HFFc6 (cell line): Measurements from ENCODE around the gene WWC1. TPM values are rescaled to one million over a fixed set of nuclear protein-coding genes. Genes with fewer than 3 reads are reported as not detected.

Experiments used
- DNase-seq: peaks from one replicate; pipeline ENCODE4 v3.0.0-alpha.2; 2018
- H3K27ac Mint-ChIP-seq: 2 replicates; pipeline ENCODE4 v1.8.0; 2020; ENCODE audit warnings: mild to moderate bottlenecking, mixed read lengths
- H3K27me3 Mint-ChIP-seq: 2 replicates; pipeline ENCODE4 v1.8.0; 2021; ENCODE audit warnings: mild to moderate bottlenecking, moderate library complexity, mixed read lengths; ENCODE audit not compliant: insufficient read depth
- H3K36me3 Mint-ChIP-seq: 2 replicates; pipeline ENCODE4 v1.8.0; 2021; ENCODE audit warnings: low read depth, mixed read lengths
- H3K4me1 Mint-ChIP-seq: 2 replicates; pipeline ENCODE4 v1.8.0; 2020; ENCODE audit warnings: low read depth, mixed read lengths
- H3K4me3 Mint-ChIP-seq: 2 replicates; pipeline ENCODE4 v1.8.0; 2020; ENCODE audit warnings: mild to moderate bottlenecking, moderate library complexity, mixed read lengths
- H3K9me3 Mint-ChIP-seq: 2 replicates; pipeline ENCODE4 v1.8.0; 2020; ENCODE audit warnings: mild to moderate bottlenecking, mixed read lengths
- total RNA-seq, 6 experiments: library from RNA; stranded (reverse); fragmentation: NEBNext Ultra II Directional; extraction: Animal tissue kit (Norgen Biotek cat#: 25700); gene quantifications; 2 replicates in 1 of 6; 3 replicates in 5 of 6; pipeline ENCODE4 v1.2.3, GENCODE V29; 2021
- TF ChIP-seq, protein P1 (sequence below): fragments of 200-600 bp; sonication (generic); IDR thresholded peaks from 2 replicates; pipeline ENCODE4 v1.5.0; 2021; ENCODE audit warnings: antibody characterized with exemption, mild to moderate bottlenecking

WWC1 gene
- total RNA-seq, 6 experiments from 2014 or later, result 3.3 to 8.4 (median 7.2) TPM

GRCh38 chr5:168464214-168464613 is 172.8 kb downstream of the WWC1 start:
- no peak overlapping the region for H3K27ac Mint-ChIP-seq
- TF ChIP-seq, protein P1, sequence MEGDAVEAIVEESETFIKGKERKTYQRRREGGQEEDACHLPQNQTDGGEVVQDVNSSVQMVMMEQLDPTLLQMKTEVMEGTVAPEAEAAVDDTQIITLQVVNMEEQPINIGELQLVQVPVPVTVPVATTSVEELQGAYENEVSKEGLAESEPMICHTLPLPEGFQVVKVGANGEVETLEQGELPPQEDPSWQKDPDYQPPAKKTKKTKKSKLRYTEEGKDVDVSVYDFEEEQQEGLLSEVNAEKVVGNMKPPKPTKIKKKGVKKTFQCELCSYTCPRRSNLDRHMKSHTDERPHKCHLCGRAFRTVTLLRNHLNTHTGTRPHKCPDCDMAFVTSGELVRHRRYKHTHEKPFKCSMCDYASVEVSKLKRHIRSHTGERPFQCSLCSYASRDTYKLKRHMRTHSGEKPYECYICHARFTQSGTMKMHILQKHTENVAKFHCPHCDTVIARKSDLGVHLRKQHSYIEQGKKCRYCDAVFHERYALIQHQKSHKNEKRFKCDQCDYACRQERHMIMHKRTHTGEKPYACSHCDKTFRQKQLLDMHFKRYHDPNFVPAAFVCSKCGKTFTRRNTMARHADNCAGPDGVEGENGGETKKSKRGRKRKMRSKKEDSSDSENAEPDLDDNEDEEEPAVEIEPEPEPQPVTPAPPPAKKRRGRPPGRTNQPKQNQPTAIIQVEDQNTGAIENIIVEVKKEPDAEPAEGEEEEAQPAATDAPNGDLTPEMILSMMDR, result no peak
- H3K4me1 Mint-ChIP-seq, result peaks cover 12% of the 10 kb centered on the region
- no peak for DNase-seq
- no peak overlapping the region for H3K4me3 Mint-ChIP-seq
- H3K27me3 Mint-ChIP-seq, result no peaks in the 10 kb centered on the region
- H3K36me3 Mint-ChIP-seq, result no peaks in the 10 kb centered on the region
- H3K9me3 Mint-ChIP-seq, result no peaks in the 10 kb centered on the region

- TF ChIP-seq, protein P1, result no peak
- H3K27me3 Mint-ChIP-seq, result no peaks in the 10 kb centered on the region
- DNase-seq, result no peak
- H3K9me3 Mint-ChIP-seq, result no peaks in the 10 kb centered on the region
- H3K4me3 Mint-ChIP-seq, result no peak overlapping the region
- H3K4me1 Mint-ChIP-seq, result peaks cover 16% of the 10 kb centered on the region
- H3K27ac Mint-ChIP-seq, result no peak overlapping the region
- H3K36me3 Mint-ChIP-seq, result no peaks in the 10 kb centered on the region
These were observed 173.2 kb downstream of the WWC1 start for GRCh38 chr5:168464641-168465040.

GRCh38 chr5:168467755-168468330 is 176.4 kb downstream of the WWC1 start:
- peaks cover 42% of the 10 kb centered on the region for H3K4me1 Mint-ChIP-seq
- H3K9me3 Mint-ChIP-seq, result no peaks in the 10 kb centered on the region
- peak overlapping the region; percentile 65; the same call in 1 of the 2 replicates for H3K27ac Mint-ChIP-seq
- TF ChIP-seq, protein P1, result no peak
- no peaks in the 10 kb centered on the region; the same call in 1 of the 2 replicates for H3K27me3 Mint-ChIP-seq
- H3K36me3 Mint-ChIP-seq, result peaks cover 4% of the 10 kb centered on the region; the same call in 1 of the 2 replicates
- DNase-seq, result no peak
- H3K4me3 Mint-ChIP-seq, result no peak overlapping the region

- H3K36me3 Mint-ChIP-seq, result peaks cover 4% of the 10 kb centered on the region; the same call in 1 of the 2 replicates
- TF ChIP-seq, protein P1, result no peak
- H3K27me3 Mint-ChIP-seq, result peaks cover 1% of the 10 kb centered on the region; the same call in 1 of the 2 replicates
- peak overlapping the region; percentile 16; the same call in 1 of the 2 replicates for H3K4me3 Mint-ChIP-seq
- no peaks in the 10 kb centered on the region for H3K9me3 Mint-ChIP-seq
- DNase-seq, result peak; percentile 84
- peaks cover 50% of the 10 kb centered on the region for H3K4me1 Mint-ChIP-seq
- H3K27ac Mint-ChIP-seq, result peak overlapping the region; percentile 65
These were observed 177.4 kb downstream of the WWC1 start for GRCh38 chr5:168468836-168469235.

- Mint-ChIP-seq H3K36me3 (peaks cover 4% of the 10 kb centered on the region; the same call in 1 of the 2 replicates), H3K27ac (peak overlapping the region; percentile 65), H3K4me3 (peak overlapping the region; percentile 50; the same call in 1 of the 2 replicates), H3K4me1 (peaks cover 50% of the 10 kb centered on the region), H3K9me3 (no peaks in the 10 kb centered on the region), H3K27me3 (peaks cover 1% of the 10 kb centered on the region; the same call in 1 of the 2 replicates)
- DNase-seq, result no peak
- TF ChIP-seq, protein P1, result no peak
These were observed 178.4 kb downstream of the WWC1 start for GRCh38 chr5:168469816-168470215.
